HG03039 (cell line): ENCODE measurements around the gene RHOT2.

Source experiments
- ATAC-seq: cut with Tn5 transposase; IDR thresholded peaks from one replicate; pipeline ENCODE4 v1.9.1; 2021; ENCODE audit warnings: mild to moderate bottlenecking, moderate library complexity; ENCODE audit not compliant: unreplicated experiment

RHOT2 gene

GRCh38 chr16:632486-633335, 35.2 kb upstream of the RHOT2 start:
- ATAC-seq, result no peak

DNA sequence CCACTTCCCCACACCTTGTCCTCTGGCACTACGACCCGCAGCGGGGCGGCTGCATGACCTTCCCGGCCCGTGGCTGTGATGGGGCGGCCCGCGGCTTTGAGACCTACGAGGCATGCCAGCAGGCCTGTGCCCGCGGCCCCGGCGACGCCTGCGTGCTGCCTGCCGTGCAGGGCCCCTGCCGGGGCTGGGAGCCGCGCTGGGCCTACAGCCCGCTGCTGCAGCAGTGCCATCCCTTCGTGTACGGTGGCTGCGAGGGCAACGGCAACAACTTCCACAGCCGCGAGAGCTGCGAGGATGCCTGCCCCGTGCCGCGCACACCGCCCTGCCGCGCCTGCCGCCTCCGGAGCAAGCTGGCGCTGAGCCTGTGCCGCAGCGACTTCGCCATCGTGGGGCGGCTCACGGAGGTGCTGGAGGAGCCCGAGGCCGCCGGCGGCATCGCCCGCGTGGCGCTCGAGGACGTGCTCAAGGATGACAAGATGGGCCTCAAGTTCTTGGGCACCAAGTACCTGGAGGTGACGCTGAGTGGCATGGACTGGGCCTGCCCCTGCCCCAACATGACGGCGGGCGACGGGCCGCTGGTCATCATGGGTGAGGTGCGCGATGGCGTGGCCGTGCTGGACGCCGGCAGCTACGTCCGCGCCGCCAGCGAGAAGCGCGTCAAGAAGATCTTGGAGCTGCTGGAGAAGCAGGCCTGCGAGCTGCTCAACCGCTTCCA, 34.4 kb upstream of the RHOT2 start:
- ATAC-seq, result no peak

GRCh38 chr16:634051-634670, 33.8 kb upstream of the RHOT2 start:
- no peak for ATAC-seq

DNA sequence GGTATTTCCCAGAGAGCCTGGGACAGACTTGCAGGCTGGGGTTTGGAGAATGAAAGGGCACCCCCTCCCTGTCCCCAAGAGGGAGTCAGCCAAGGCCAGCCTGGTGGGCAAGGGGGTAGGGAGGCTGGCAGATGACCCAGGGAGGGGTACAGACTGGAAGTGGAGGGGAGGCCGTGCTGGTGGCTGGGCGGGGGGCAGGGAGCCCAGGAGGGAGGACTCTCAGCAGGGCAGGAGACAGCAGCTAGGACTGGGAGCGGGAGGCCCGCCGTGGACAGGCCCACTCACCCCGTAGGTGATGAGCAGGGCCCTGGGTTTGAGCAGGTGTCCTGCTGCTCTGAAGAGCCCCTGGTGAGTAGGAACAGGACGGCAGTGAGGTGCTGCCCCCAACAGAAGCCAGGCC, 32.9 kb upstream of the RHOT2 start:
- ATAC-seq, result no peak

- no peak for ATAC-seq
Observed at GRCh38 chr16:635573-636205, 32.2 kb upstream of the RHOT2 start.

- ATAC-seq, result peak; percentile 52
Observed at GRCh38 chr16:636206-637080, 31.5 kb upstream of the RHOT2 start, which contains the start of gene METTL26. TSS of gene METTL26 (minus strand) at chr16:636305. CDS start at chr16:636290, 15 bp downstream.

DNA sequence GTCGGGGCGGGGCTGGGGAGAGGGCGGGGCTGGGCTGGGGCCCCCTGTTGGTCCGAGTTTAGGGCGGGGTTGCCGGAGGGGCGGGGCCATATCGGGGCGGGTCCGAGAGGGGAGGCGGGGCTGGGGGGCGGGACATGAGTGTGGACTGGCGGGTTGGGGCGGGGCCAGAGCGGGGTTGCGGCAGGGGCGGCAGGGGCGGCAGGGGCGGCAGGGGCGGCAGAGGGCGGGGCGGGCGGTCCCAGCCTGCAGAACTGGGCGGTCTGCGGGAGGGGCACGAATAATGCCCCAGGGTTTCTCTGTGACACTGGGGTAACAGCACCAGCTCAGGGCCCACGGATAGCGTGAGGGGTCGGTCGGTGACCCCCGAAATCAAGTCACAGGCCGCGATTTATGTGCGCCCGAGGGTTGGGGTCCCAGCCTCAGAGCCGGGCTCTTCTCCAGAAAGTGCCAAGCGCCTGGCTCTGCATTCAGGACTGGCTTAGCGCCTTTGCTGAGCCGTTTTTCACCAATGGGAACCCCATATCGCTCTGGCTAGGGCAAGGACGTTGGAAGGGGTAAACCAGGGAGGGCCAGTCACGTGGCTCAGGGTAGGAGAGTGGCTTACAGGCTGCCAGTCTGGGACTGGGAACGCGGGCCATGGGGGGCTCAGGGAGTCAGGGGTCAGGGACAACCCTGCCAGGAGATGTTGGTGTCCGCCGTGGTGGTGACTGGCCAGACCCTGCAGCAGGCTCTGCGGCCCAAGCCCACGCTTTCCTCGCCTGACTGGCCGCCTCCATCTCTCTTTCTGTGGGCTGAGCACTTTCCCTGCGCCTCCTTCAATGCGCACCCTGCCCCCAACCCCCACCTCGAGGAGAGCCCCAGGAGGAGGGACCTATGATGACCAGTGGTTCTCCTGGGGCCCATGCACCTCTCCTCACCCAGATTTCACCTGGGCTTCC, 30.6 kb upstream of the RHOT2 start:
- no peak for ATAC-seq

- no peak for ATAC-seq
Observed at GRCh38 chr16:638034-638543, 29.8 kb upstream of the RHOT2 start.

DNA sequence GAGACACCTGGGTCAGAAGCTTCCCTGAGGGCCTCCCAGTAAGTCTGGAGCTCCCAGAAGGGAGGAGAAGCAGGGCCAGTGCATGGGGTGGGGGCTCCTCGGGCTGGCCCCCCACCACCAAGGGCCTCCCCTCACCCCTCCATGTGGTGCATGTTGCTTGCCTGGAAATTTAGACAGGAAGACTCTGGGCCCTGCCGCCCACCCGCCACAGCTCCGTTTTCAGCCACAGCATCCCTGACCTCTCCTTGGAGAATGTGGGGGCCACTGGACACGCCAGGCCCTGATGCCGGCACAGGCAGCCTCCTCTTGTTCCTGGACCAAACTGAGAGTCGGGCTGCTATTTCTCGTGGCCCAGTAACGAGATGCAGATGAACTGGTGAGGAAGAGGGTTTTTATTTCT, 29.1 kb upstream of the RHOT2 start:
- no peak for ATAC-seq

DNA sequence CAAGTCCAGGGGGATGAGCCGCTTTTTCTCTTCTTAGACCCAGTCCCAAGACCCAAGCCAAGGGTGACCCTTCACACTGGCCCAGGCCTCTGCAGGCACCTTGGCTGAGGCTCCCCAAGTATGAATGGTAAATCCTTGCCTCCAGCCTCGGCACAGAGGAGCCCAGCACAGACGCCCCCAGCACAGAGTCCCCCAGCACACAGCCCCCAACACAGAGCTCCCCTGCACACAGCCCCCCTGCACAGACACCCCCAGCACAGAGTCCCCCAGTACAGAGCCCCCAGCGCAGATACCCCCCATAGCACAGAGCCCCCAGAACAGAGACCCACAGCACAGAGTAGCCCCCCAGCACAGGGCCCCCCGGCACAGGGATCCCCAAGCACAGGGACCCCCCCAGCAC, 27.3 kb upstream of the RHOT2 start:
- no peak for ATAC-seq

DNA sequence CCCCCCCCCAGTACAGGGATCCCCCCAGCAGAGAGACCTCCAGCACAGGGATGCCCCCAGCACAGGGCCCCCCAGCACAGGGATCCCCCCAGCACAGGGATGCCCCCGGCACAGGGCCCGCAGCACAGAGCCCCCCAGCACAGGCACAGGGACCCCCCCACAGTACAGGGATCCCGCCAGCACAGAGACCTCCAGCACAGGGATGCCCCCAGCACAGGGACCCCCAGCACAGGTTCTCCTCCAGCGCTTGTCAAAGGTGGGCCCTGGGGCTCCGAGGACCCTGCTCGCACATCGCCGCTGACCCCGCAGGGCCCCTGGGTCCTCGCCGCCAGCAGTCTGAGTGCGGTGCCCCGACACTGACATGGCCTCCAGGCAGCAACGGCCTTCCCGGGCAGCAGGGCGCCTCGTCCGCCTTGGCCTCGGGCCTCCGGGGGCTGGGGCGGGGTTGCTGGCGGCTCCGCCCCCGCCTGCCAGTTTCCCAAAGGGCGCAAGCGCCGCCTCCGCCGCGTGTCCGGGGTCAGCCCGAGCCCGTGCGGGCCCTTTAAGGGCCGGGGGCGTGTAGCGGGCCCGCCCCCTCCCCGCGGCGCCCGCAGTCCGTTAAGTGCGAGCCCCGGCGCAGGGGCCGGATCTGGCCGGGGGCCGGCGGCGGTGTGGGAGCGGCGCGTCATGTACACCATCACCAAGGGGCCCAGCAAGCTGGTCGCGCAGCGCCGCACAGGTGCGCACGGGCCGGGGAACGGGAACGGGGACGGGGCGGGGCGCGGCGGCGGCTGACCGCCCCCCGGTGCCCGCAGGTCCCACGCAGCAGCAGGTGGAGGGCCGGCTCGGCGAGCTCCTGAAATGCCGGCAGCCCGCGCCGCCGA, 26.4 kb upstream of the RHOT2 start, which contains the start of gene MCRIP2:
Gene MCRIP2, plus strand, starts transcription at position 503 of the 863 bp plus-strand sequence. Its CDS starts 164 bp downstream, at position 667.
- peak; percentile 36 for ATAC-seq

GRCh38 chr16:642189-643049, 25.5 kb upstream of the RHOT2 start:
- peak; percentile 22 for ATAC-seq

DNA sequence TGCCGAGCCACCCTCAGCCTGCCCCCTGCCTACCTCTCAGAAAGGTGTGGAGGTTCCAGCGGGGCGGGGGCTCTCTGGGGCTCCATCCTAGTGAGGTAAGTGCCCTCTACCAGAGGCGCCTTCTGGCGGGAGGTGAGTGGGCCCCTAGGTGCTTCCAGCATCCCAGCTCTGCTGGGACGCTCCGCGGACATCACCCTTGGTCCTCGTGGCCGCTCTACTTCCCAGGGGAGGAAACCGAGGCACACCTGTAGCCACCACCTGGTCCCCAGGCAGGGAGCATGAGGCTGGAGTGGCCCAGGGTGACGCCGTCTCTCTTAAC, 24.9 kb upstream of the RHOT2 start:
- ATAC-seq, result no peak

GRCh38 chr16:644556-644955, 23.4 kb upstream of the RHOT2 start:
- ATAC-seq, result no peak

DNA sequence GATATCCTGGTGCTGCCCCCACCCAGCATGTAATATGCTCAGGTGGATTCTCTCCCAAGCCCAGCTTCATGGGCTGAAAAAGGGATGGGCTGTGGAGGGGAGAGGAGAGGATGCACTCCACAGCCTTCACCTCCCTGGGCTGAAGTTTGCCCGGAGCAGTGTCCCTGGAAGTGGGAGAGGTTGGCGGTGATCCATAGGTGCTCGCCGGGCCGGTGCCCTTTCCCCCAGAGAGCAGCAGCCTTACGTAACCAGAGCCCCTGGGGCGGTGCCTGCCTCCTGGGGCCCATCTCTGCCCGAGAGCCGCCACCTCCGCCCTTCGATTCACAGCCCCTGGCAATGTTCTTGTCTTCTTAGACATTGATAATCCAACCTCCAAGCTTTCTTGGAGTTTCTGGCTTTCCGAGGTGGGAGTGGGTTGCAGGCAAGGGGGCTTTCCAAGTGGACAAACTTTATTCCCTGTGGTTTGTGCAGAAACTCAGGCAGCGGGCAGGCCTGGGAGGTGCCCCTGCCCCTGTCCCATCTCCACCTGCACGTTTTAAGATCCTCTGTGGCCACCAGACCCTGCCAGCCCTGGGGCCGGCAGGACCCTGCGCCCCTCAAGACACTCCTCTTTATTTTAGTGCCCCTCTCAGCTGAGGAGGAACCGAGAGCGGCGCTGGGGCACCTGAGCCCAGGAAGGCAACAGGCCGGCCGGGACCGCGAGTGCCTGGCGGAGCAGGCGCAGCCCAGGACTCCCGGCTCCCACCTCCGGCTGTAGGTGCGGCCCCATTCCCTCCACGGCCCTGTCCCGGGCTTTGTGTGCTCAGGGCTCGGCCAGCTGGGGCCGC, 21.9 kb upstream of the RHOT2 start:
- ATAC-seq, result no peak

DNA sequence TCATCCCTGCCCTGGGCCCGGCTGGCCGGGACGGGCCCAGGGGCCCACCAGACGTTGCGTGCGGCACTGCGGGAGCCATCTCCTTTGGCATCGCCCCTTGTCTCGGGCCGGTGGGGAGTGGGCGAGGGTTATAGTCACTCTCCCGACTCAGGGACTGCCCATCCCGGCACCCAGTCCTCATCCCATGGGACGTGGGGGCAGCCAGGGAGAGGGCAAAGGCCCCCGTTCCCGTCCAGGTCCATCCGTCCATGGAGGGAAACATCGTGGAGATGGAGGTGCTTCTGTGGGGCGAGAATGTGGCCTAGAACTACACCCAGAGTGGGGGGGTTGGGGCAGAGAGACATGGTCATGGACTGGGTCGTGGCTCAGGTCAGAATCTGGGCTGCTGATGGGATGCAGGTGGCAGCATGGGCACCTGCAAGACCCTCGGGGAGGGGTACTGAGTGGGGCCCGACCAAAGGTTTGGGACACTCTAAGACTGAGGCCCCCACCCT, 21.2 kb upstream of the RHOT2 start:
- no peak for ATAC-seq
